ENCODE measurements around the gene FNDC8.
"Not testable (repeated sequence)": the region's sequence is repeated elsewhere in the genome, so short reads cannot be mapped to it uniquely, and the experiment has no call there.

Gene FNDC8

DNA sequence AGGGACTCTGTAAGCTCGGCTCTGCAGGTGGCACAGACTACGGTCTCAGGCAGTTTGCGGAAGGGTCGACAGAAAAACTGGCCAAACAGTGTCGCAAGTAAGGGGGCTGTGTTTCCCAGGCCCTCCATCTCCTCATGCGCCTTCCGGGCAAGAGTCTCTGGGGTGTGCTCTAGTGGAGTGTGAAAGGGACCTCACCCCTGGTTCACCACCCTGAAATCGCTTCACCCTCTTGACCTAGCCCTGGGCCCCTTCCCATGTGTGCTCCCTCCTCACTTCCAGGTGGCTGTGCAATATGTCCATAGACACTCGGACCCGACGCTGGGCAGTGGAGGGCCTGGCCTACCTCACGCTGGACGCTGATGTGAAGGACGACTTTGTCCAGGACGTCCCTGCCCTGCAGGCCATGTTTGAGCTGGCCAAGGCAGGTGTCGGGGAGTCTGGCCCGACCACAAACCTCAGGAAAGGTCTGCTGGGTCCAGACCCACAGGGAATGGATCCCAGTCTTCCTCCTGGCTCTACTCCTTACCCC, 48.5 kb downstream of the FNDC8 start:
- no peak for DNase-seq (ENCODE audit: low read depth in 4 of 4, low spot score in 1 of 4)

DNA sequence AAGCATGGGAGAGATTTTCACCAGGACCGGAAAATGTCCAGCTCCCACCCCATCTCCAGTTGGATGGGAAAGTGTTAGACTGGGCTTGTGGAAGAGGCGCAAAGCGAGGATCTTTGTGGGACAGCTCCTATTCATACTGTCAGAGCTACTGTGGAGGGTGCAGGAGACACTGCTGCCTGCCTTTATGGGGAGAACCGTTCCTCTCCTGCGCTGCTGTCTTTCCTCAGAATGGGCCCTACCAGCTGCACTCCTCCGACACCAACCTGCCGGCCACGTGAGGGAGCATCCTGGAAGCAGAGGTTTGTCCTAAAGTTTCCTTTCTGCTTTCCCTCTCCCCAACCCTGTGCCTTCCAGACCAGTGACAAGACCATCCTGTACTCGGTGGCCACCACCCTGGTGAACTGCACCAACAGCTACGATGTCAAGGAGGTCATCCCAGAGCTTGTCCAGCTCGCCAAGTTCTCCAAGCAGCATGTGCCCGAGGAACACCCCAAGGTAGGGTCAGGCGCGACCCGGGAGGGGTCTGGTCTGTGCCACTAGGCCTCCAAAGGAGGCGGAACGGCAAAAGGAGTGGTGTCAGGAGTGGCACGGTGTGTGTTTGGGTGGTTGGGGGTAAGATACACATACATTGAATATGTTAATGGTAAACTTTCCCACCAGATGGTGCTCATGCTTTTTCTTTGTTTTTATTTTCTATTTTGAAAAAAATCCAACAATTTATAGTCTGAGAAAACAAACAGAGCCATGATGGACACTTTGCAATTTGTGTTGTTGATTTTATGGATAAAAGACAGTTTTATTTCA, 49.8 kb downstream of the FNDC8 start:
- no peak for DNase-seq (ENCODE audit: low read depth in 4 of 4, low spot score in 1 of 4)

DNA sequence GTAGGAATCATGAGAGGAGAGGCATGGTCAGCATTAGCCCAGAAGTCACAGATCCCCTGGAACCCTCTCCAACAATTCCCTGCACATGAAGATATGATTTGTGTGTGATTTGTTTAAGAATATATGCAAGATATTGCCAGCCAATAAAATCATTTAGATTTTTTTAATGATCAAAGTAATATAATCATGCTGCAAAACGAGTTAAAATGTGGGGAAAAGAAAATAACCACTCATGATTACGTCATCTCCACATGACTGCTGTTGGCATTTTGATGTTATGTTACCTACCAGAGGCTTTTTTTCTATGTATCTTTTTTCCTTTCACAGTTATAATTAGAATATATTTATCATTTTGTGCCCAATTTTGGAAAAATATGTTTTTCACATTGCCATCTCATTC, 50.4 kb downstream of the FNDC8 start:
- DNase-seq (ENCODE audit: low read depth in 4 of 4, low spot score in 1 of 4), result no peak

DNA sequence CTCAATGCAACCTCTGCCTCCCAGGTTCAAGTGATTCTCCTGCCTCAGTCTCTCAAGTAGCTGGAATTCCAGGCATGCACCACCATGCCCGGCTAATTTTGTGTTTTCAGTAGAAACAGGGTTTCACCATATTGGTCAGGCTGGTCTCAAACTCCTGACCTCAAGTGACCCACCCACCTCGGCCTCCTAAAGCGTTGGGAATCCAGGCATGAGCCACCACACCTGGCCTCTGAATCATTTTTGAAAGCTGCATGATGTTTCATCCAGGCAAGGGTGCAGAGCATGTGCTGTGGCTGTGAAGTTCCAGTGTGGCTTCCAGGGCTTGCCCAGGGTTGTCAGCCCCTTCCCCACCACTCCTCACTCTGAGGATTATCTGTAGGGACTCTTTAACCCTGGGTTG, 50.9 kb downstream of the FNDC8 start:
- DNase-seq (ENCODE audit: low read depth in 4 of 4, low spot score in 1 of 4), result not testable (repeated sequence)

DNA sequence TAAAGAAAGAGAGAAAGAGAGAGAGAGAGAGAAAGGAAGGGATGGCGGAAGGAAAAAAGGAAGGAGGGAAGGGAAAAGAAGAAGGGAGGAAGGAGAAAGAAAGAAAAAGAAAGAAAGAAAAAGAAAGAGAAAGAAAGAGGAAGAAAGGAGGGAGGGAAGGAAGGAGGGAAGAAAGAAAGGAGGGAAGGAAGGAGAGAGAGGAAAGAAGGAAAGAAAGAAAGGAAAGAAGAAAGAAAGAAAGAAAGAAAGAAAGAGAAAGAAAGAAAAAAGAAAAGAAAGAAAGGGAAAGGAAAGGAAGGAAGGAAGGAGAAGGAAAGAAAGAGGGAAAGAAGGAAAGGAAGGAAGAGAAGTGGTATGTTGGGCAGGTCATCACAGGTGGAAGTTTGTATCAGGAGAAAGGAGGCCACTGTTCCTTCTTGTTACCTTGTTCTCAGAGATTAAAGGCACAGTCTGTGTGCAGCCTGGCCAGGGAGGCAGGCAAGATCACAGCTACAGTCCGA, 53.5 kb downstream of the FNDC8 start:
- DNase-seq (ENCODE audit: low read depth in 4 of 4, low spot score in 1 of 4), result no peak

DNA sequence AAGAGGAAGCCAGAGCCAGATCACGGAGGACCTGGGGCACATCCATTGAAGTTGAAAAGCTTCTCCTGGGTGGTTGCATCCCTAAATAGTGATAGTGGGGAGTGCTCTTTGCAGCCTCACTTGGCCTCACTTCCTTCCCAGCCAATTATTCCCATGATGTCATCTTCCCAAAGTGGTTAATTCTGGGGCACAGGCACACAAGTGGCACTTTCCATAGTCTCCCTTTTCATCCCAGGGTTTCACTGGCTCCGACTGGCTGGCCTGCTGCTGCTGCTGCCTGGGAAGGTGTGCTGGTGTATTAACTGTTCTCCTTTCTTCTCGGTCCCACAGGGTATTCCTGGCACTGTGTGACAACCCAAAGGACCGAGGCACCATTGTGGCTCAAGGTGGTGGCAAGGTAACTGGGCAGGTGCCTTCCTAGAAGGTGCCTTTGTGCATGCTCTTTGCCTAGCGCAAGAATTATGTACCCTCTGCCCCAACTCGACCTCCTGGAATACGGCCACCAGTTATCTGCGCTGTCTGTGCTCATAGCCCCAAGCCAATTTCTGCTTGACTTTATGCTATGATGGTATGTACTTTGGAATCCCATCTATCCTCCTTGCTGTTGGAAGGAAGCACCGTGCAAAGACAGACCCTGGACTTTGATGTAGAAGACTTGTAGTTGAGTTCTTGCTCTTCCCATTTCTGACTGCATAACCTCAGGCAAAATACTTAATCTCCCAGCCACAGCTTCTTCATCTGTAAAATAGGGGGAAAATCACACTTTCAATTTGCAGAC, 54.4 kb downstream of the FNDC8 start:
- no peak for DNase-seq (ENCODE audit: low read depth in 4 of 4, low spot score in 1 of 4)

DNA sequence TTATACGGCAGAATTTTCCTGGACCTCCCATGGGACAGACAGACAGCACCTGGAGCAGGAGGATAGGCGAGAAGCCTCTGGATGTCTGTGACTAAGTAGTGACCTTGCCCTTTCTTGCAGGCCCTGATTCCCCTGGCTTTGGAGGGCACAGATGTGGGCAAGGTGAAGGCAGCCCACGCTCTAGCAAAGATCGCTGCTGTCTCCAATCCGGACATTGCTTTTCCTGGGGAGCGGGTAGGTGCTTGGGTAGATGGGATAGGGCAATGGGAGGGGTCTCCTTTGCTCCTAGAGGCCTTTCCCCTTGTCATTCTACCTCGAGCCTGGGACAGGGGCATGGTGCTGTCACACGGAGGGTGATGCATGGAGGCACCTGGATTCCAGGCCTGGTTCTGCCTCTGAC, 55.5 kb downstream of the FNDC8 start:
- DNase-seq (ENCODE audit: low read depth in 4 of 4, low spot score in 1 of 4), result no peak

DNA sequence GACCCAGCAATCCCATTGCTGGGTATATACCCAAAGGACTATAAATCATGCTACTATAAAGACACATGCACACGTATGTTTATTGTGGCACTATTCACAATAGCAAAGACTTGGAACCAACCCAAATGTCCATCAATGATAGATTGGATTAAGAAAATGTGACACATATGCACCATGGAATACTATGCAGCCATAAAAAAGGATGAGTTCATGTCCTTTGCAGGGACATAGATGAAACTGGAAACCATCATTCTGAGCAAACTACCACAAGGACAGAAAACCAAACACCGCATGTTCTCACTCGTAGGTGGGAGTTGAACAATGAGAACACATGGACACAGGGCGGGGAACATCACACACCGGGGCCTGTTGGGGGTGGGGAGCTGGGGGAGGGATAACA, 58.0 kb downstream of the FNDC8 start:
- DNase-seq (ENCODE audit: low read depth in 4 of 4, low spot score in 1 of 4), result not testable (repeated sequence)
